ENCODE results near the gene VPS37D. TPM values are rescaled to one million over a fixed set of nuclear protein-coding genes. Genes with fewer than 3 reads are reported as not detected.
A peak's percentile ranks its signal among the peaks of the same experiment; 100 is the strongest.
"Not testable (repeated sequence)": the region's sequence is repeated elsewhere in the genome, so short reads cannot be mapped to it uniquely, and the experiment has no call there.

Gene VPS37D
- total RNA-seq (2014; rRNA removed), result 6.1 and 6.9 TPM in 2 replicates
- polyA plus RNA-seq (2012), result 3.9 TPM

DNA sequence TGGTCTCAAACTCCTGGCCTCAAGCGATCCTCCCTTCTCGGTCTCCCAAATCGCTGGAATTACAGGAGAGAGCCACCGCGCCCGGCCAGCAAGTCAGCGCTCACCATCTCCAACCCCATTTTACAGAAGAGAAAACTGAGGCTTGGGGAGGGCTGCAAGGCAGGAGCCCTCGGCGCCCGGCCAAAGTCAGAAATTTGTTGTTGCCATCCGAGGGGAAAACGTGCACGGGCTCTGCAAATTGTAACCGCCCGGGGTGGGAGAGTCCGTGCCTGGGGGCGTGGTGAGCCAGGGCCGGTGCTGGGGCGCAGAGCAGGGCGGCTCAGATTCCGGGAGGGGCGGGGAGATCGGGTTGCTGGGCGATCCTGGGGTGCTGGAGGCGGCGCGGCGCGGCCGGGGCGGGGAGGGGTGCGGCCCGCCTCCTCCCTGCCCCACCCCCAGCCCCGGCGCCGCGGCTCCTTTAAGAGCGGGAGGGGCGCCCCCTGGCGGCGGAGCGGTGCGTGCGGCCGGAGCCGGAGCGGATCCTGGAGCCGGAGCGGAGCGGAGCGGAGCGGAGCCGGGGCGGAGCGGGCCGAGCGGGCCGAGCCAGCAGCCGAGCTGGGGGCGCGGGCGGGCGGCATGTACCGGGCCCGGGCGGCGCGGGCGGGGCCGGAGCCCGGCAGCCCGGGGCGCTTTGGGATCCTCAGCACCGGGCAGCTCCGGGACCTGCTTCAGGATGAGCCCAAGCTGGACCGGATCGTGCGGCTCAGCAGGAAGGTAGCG lies at the start of gene VPS37D:
VPS37D (plus strand) TSS at position 488 of the 759 bp plus-strand sequence; CDS start at position 616, 128 bp downstream.
- peak; percentile 88 for DNase-seq (ENCODE audit: low read depth)

DNA sequence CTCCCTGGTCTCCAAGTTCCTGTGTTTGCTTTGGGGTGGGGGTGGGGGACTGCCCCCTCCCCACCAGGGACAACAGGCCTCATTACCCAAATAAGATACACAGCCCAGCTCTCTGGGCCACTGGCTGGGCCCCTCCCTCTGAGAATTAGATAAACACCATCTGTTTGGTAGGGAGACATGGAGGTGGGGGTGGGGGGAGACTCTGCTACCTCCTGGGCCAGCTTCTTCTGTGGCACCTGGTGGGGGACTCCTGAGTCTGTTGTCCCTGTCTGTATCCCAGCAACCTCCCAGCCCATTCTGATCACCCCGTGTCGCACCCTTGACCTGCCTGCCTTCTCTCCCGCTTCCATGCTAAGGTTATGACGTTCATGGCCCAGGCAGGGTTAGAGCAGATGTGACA lies 49.1 kb upstream of the VPS37D start:
- no peak for DNase-seq (ENCODE audit: low read depth)

GRCh38 chr7:73619394-73619793 lies 48.2 kb upstream of the VPS37D start:
- DNase-seq (ENCODE audit: low read depth), result not testable (repeated sequence)

DNA sequence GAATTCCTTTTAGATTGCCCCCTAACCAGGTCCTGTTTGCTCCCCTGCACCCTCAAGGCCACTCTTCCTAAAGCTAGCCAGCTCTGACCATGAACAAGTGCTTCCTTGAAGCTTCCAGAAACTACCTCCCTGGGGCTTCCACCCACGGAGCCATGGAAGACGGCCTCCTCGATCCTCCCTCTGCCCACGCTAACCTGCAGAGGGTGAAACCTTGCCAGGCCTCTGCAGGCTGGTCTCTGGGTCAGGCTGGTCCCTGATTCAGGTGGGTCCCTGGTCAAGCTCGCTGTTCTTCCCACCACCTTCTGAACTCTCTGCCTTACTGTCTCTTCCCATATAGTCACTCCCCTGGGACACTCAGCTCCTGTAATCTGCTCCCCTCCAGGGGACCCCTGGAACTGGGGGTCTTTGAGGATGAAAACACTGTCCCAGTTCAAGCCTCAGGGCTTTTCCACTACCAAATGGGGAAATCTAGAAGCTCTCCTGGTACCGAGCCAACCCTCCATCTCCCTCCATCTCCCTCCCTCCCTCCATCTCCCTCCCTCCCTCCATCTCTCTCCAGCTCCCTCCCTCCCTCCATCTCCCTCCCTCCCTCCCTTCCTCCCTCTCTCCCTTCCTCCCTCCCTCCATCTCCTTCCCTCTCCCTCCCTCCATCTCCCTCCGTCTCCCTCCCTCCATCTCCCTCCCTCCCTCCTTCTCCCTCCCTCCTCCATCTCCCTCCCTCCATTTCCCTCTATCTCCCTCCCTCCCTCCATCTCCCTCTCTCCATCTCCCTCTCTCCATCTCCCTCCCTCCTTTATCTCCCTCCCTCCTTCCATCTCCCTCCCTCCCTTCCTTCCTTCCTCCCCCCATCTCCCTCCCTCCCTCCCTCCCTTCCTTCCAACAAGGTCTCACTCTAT lies 46.2 kb upstream of the VPS37D start:
- no peak for DNase-seq (ENCODE audit: low read depth)

DNA sequence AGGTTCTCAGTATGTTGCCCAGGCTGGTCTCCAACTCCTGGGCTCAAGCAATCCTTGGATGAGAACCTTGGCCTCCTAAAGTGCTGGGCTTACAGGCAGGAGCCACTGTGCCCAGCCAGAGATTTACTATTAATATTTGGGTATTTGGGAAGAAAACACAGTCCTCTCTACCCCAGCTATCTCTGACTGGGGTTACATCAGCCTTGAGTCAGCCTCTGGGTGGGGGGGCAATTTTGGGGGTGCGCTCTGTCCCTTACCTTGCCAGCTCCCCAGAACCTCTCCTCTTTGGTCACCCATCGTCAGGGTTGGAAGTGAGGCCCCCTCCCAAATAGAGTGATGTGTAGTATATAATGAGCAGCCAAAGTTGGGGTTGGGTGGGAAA lies 45.1 kb upstream of the VPS37D start:
- DNase-seq (ENCODE audit: low read depth), result no peak

- DNase-seq (ENCODE audit: low read depth), result no peak
Measured at GRCh38 chr7:73622909-73623797, 44.5 kb upstream of the VPS37D start.

DNA sequence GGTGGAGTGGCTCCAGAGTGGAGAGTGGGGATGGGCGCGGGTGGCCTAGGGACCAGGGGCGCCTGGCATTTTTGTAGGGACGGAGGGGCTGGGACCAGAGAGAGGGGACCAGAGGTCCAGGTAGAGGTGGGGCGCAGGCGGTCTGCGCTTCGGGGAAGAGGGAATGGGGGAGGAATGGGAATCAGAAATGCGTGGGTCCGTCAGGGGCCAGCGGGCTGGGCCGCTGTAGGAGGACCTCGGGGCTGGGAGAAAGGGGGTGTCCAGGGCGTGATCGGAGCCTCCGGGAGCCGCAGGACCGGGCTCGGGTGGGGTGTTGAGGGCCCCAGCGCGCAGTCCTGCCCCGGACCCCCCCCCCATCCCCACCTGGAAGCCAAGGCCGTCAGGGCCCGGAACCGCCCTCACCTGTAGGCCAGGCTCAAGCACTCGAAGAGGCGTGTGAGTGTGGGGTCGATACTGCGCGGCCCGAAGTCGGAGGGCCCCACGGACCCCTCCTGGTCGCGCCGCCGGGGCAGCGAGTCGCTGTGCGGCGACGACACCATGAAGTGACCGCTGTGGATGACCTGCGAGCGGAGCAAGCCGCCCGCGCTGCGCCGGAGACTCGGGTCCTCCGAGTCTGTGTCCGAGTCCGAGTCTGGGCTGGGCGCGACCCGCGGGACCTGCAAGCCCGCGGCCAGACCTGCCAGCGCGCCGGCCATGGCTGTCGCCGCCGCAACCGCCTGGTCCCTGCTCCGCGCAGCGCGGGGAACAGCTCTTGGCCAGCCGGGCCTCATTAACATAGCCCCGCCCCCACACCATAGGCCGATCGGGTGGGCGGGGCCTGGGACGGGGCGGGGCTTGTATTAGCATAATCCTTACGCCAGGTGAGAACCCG lies 43.6 kb upstream of the VPS37D start, which contains the start of gene MLXIPL:
MLXIPL (minus strand) TSS at position 725 of the 871 bp plus-strand sequence; CDS start at position 695, 30 bp downstream.
- DNase-seq (ENCODE audit: low read depth), result peak; percentile 29

DNA sequence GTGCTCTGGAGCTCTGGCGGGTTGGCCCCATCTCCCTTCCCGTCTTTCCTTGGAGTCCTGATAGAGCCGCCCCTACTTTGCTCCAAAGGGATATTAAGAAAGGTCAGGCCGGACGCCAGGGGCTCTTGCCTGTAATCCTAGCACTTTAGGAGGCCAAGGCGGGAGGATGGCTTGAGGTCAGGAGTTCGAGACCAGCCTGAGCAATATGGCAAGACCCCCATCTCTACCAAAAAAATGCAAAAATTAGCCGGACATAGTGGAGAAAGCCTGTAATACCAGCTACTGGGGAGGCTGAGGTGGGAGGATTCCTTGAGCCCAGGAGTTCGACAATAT lies 43.0 kb upstream of the VPS37D start:
- DNase-seq (ENCODE audit: low read depth), result no peak

- DNase-seq (ENCODE audit: low read depth), result no peak
Measured at GRCh38 chr7:73625276-73625675, 42.4 kb upstream of the VPS37D start.

DNA sequence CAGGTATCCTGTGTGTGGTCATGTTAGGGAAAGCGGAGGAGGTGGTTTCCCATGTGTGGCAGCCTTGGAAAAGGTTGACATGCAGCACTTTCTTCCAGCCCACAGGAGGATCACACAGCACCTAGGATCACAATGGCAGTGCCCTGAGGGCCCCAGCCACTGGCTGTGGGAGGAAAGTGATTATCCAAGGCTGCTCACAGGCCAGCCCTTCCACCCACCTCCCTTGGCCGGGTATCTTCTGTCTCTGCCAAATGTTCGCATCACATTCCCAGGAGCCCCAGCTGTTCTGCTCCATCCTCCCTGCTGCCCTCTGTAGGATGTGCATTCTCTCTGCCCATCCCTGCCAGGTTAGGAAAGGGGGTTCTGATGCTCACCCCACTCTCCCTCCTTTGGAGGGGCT lies 40.8 kb upstream of the VPS37D start:
- peak; percentile 50 for DNase-seq (ENCODE audit: low read depth)

- no peak for DNase-seq (ENCODE audit: low read depth)
Measured at GRCh38 chr7:73628504-73628903, 39.1 kb upstream of the VPS37D start.

GRCh38 chr7:73631558-73631957 lies 36.1 kb upstream of the VPS37D start:
- no peak for DNase-seq (ENCODE audit: low read depth)

DNA sequence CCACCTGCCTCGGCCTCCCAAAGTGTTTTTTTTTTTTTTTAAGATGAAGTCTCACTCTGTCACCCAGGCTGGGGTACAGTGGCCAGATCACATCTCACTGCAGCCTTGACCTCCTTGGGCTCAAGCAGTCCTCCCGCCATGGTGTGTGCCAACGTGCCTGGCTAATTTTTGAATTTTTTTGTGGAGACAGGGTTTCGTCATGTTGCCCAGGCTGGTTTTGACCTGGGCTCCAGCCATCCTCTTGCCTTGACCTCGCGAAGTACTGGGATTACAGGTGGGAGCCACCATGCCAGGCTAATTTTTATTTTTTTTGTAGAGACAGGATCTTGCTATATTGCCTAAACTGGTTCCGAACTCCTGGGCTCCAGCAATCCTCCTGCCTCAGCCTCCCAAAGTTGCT lies 34.3 kb upstream of the VPS37D start:
- DNase-seq (ENCODE audit: low read depth), result no peak

- no peak for DNase-seq (ENCODE audit: low read depth)
Measured at GRCh38 chr7:73633844-73634243, 33.8 kb upstream of the VPS37D start.

- no peak for DNase-seq (ENCODE audit: low read depth)
Measured at GRCh38 chr7:73635428-73636200, 32.0 kb upstream of the VPS37D start.

DNA sequence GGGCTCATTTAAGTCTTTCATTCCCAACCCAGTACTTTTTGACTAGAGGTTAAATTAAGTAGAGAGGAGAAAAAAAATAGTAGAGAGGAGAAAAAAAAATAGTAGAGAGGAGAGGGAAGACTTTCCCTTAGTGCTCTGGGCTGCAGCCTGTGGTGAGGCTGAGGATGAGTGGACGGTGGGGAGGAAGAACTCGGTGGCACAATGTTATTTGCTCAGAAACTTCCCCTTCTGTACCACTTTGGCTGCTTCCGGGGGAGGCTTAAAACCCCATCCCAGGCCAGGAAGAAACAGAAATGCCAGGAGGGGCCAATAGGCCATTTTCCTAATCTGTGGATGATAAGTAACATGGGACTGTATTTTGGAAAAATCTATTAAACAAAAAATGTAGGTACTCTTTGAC lies 28.7 kb upstream of the VPS37D start:
- no peak for DNase-seq (ENCODE audit: low read depth)

DNA sequence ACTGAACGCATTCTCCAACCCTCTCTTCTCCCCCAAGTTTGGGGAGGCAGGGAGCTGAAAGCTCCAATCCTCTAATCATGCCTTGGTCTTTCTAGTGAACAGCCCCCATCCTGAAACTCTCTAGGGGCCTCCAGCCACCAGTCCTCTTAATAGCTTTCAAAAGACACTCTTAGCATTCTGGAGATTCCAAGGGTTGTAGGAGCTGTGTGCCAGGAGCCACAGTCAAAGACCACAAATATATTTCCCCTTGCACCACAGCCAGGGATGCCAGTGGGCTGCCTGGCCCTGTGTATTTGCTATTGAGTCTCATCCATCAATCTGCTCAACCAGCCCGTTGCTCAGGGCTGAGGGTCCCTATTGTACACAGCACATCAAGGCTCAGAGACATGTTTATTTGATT lies 24.8 kb upstream of the VPS37D start:
- no peak for DNase-seq (ENCODE audit: low read depth)

DNA sequence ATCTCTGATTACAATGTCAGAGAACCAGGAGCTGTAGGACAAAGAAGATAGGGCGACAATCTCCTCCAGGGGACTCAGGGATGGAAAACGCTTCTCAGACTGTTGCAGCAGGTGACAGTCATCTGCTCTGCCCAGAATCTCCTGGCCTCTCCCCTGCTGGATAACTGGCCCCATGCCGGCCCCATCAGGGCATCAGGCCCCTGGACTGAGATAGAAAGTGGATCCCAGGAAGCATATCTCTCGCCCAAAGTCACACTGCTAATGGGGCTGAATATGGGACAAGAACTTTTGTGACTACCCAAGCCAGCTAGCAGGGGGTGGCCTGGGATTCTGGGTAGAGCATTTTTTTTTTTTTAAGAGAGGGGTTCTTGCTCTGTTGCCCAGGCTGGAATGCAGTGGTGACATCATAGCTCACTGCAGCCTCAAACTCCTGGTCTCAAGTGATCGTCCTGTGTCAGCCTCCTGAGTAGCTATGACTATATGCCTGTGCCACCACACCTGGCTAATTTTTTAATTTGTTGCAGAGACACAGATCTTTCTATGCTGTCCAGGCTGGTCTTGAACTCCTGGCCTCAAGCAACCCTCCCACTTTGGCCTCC lies 22.8 kb upstream of the VPS37D start:
- DNase-seq (ENCODE audit: low read depth), result no peak

DNA sequence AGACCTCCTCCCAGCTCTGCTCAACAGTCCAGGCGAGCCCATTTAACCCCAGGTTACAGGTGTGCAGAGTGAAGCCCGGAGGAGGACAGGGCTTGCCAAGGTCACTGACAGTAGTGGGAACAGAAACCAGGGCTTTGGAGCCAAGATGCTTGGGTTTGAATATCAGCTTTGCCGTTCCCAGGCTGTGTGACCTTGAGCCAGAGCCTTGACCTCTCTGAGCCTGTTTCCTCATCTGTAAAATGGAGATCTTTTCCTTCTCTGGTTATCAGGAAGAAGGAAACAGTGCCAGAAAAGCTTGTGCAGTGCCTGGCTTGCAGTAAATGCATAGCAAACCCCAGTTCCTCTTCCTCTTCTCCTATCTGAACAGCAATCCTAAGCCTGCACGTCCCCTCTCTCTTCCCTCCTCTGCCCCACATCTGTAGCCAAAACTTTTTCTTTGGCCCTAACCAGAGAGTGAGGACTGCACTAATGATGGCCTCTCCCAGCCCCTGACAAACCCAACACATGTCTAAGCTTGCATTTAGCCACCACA lies 21.9 kb upstream of the VPS37D start:
- DNase-seq (ENCODE audit: low read depth), result no peak

Data from LHCN-M2 (cell line).